AML-193 (cell line): ENCODE measurements around the gene ZNF688.
"Not testable (repeated sequence)": the region's sequence is repeated elsewhere in the genome, so short reads cannot be mapped to it uniquely, and the experiment has no call there.

Experiments
- DNase-seq, 2 experiments: peaks; one replicate each; lab custom pipeline; 2025; lab: John Stamatoyannopoulos, UW

Gene ZNF688

GRCh38 chr16:30571445-30572322 is at the start of gene ZNF688:
ZNF688 (minus strand) TSS chr16:30571714; CDS start chr16:30571629, 85 bp downstream.
- DNase-seq: peak; percentile 97

- DNase-seq: no peak
Measured at GRCh38 chr16:30620169-30620568, 48.7 kb upstream of the ZNF688 start.

- DNase-seq: no peak
Measured at GRCh38 chr16:30619638-30620037, 48.1 kb upstream of the ZNF688 start.

- DNase-seq: no peak
Measured at GRCh38 chr16:30619202-30619601, 47.7 kb upstream of the ZNF688 start.

GRCh38 chr16:30615358-30616091 is 44.0 kb upstream of the ZNF688 start:
- peak; percentile 57 to 63 for DNase-seq

GRCh38 chr16:30609926-30610839 is 38.7 kb upstream of the ZNF688 start, which contains the start of gene ZNF689:
ZNF689 (minus strand) TSS chr16:30610389; CDS start chr16:30610041, 348 bp downstream.
- DNase-seq: peak; percentile 91 to 95

GRCh38 chr16:30609002-30609925 is 37.8 kb upstream of the ZNF688 start:
- peak in 1 of 2 experiments; percentile 9 for DNase-seq

- DNase-seq: no peak
Measured at GRCh38 chr16:30606004-30606403, 34.5 kb upstream of the ZNF688 start.

GRCh38 chr16:30605158-30605557 is 33.6 kb upstream of the ZNF688 start:
- DNase-seq: no peak

- no peak for DNase-seq
Measured at GRCh38 chr16:30604316-30604947, 32.9 kb upstream of the ZNF688 start.

GRCh38 chr16:30603945-30604315 is 32.4 kb upstream of the ZNF688 start:
- DNase-seq: no peak

GRCh38 chr16:30602616-30603277 is 31.2 kb upstream of the ZNF688 start:
- DNase-seq: no peak

GRCh38 chr16:30601966-30602365 is 30.5 kb upstream of the ZNF688 start:
- peak; percentile 10 to 20 for DNase-seq

- no peak for DNase-seq
Measured at GRCh38 chr16:30600929-30601328, 29.4 kb upstream of the ZNF688 start.

GRCh38 chr16:30600215-30600614 is 28.7 kb upstream of the ZNF688 start:
- no peak for DNase-seq

GRCh38 chr16:30592871-30593270 is 21.4 kb upstream of the ZNF688 start:
- DNase-seq: no peak

- DNase-seq: not testable (repeated sequence)
Measured at GRCh38 chr16:30590869-30591268, 19.4 kb upstream of the ZNF688 start.

- DNase-seq: not testable (repeated sequence)
Measured at GRCh38 chr16:30589582-30589981, 18.1 kb upstream of the ZNF688 start.

GRCh38 chr16:30588651-30589050 is 17.1 kb upstream of the ZNF688 start:
- no peak for DNase-seq
